NCI-H446 (cell line): ENCODE results near the gene AFF2.
"Not testable (repeated sequence)": the region's sequence is repeated elsewhere in the genome, so short reads cannot be mapped to it uniquely, and the experiment has no call there.

Experiments used
- DNase-seq, 2 experiments: peaks; one replicate each; lab custom pipeline; 2025; lab: John Stamatoyannopoulos, UW

AFF2 gene

DNA sequence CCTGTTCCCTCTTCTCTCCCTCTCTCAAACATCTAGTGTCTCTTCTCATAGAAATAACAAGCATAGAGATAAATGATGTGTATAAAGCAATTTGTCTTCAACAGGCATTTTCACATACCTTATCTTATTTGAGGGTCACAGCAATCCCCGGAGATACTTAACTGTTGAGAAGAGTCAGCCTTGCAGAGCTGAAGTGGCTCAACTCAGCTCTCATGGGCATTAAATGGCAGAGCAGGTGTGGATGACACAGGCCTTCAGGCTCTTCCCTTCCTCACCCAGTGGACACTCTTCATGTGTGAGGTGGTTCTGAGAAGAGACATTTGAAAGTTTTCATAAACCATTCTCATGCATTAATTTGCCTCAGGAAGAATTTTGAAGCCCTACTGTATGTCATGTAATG is 134.2 kb downstream of the AFF2 start:
- DNase-seq: no peak

DNA sequence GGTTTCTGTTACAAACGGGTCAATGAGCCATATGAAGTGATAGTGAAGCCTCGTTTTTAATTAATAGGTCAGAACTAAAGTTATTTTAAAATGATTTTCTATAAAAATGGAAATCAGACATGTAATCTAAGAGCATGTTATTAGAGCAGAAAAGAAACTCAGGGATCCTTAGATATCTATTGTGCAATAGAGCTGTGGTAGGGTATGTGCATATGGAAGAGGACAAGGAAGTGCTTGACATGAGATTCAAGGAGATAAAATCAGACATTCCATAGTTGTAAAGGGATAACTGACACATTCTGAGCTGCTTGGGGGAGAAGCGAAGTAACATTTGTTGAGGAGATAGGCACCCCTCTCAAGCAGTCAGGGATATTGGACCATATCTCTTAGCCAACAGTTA is 143.0 kb downstream of the AFF2 start:
- DNase-seq: no peak

DNA sequence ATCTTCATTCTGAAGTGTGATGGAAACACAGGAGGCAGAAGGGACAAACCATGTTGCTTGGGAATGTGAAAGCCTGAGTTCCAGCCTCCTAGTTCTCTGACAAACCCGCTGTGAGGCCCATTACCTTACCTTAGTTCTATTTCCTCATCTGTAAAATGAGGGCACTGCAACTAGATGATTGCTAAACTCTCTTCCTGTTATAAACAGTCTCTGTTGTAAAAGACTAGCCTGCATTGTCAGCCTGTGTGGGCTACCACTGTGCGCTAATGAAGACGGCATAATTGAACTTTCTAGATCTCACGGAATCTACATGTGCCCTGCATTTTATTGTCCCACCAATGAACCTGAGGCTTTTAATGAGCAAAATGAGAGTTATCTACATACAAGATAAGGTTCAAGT is 147.2 kb downstream of the AFF2 start:
- DNase-seq: no peak

DNA sequence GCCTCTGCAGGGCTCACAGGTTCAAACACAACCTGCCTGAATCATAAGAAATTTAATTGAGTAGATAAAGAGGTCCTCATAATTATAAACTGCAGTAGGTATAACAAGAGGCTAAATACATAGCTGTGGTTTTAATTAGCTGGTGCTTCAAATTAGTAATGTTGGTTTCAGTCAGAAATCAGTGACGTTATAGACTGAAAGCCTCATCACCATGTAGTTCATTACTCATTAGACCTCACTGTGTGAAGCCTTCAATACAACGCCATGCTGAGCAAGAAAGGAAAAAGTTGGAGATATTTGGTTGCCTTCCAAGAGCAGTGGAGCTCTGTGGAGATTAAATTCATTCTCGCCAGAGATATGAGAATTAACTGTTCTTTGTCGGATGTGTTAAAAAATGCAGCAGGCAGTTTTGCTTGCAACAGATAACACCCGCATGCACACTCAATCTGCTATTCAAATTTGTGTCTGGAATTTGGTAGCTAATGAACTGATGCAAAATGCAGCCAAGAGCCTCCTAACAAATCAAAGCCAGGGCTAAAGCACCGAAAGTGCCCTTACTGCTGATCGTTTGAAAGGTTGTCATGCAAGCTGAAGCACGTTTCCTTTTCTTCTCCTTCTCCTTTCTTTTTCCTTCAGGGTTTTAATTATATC is 148.9 kb downstream of the AFF2 start:
- DNase-seq: no peak

DNA sequence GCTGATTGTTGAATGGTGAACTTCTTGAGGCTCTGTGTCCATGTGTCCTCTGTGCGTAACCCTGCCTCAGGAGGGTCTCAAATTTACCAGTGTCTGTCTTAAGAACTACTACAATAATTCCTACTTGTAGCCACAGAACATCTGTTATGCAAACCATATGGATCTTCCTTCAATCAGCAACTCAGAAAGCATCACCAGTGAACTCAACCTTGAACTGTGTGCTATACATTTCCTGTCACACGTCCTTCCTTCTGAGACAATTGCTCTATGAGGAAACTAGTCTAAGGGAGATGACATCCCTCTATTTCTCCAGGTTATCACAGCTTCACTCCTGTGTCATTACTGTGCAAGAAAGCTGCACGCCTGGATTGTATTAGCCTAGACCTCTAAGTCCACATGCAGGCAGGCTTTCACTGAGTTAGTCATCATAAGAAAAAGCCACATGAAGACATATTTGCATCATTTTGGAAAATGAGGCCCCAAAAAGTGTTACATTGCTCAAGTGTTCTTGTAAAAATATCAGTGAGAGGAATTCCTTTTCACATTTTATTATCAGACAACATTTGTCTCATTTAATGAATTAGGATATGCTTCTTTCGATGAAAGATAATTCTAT is 157.8 kb downstream of the AFF2 start:
- DNase-seq: no peak

DNA sequence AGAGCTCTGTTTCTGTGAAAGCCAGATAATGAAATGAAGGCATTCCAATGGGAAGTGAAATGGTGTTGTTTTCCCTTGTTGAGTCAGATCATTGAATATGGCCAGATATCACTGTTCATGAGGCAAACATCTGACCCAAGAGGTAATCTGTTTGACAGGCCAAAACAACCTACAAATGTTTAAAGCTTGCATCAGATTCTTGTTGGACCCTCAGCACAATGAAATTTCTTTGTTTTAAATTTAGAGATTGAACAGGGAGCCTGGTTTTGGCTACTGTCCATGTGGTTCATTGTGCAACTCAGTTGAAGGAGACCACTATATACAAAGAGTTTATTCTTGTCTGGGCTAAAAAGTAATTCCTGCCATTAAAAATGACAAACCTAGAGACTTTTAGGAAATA is 159.1 kb downstream of the AFF2 start:
- DNase-seq: no peak

DNA sequence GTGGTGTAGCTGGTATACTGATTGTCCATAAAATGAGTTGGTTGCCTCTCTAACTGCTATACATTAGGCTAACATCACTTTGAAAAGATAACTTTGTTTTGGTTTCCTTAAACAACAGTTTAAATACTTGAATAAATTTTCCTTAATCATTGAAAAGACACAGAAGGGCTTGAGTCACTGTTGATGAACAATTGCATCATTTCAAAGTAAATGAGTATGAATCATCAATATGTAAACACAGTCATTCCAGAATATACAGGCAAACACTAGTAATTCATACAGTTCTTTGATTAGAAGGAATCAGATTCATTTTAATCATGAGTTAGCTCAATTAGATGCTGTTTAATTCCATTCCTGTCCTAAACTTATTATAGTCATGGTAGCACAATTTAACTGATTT is 160.6 kb downstream of the AFF2 start:
- no peak for DNase-seq

DNA sequence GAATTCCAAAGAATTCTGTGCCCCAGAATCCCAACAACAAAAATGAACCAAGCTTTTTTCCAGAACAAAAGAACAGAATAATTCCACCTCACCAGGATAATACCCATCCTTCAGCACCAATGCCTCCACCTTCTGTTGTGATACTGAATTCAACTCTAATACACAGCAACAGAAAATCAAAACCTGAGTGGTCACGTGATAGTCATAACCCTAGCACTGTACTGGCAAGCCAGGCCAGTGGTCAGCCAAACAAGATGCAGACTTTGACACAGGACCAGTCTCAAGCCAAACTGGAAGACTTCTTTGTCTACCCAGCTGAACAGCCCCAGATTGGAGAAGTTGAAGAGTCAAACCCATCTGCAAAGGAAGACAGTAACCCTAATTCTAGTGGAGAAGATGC is 161.6 kb downstream of the AFF2 start:
- DNase-seq: no peak

DNA sequence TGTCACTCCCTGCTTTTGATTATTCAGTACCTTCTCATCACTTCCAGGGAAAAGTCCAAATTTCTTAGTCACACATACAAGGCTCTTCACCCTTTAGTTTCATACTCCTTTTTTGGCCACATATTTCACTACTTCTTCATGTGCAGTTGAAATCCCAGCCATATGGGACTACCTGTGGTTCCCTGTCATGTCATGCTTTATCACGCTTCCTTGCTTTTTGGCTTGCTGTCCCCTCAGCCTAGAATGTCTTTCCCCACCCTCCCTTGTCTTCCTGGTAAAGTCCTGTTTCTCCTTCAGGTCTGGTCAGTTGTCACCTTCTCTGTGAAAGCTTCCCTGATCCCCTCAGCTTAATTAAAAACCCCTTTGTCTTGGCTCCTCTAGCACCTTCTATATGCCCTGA is 163.8 kb downstream of the AFF2 start:
- DNase-seq: no peak

DNA sequence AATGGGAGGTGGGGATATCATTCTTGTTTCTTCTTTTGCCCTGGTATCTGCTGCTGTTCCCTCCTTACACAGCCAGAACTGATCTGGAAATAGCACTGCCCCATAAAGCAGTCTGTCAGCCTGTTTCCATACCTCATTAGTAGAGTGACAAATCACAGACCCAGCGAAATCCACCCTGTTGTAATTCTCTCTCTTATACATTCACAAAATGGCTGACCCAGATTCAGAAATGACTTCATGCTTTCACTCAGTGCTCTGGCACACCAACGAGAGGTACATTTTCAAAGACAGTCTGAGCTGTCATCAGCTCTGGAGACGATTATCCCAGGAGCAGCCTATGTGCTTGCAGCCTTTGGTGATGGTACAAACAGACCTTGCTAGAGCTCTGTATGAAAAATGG is 164.6 kb downstream of the AFF2 start:
- DNase-seq: no peak

DNA sequence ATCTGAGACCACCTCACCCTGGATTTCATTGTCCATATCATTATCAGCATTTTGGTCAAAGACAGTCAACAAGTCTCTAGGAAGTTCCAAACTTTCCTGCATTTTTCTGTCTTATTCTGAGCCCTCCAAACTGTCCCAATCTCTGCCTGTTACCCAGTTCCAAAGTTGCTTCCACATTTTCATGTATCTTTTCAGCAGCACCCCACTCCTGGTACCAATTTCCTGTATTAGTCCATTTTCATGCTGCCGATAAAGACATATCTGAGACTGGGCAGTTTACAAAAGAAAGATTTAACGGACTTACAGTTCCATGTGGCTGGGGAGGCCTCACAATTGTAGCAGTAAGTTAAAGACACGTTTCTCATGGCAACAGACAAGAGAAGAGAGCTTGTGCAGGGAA is 168.8 kb downstream of the AFF2 start:
- not testable (repeated sequence) for DNase-seq

DNA sequence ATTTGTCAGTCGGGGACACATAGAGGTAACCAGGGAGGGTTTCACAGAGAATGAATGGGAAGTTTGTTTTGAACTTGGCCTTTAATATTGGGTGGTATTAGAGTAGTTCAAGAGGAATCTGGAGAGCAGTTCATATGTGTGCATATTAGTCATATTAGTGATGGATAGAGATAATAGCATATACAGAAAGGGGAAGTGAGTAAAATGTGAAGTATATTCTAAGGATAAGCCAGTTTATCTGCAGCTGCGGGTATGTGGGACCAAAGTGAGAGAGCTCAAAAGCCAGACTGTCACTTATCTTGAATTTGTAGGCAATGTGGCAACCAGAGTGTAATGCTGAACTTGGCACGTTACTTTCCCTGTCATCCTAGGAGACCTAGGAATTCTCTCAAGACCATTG is 169.9 kb downstream of the AFF2 start:
- no peak for DNase-seq

DNA sequence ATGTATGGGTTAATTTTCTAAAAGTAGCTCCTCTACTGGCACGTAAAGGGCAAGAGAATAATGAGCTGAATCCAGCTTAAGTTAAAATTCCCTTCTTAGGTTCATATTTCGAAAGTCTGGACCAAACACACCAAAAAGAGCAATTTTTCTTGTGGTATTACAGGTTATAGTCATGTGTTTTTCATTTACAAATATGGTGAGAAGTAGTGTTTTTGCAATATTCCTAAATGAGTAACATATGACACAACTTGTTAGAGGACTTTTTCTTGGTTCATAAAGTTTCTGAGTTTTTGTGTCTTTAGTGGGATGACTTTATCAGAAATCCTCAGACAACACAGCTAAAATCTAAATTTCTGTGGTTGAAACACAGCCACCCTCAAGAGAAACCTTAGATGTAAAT is 172.1 kb downstream of the AFF2 start:
- no peak for DNase-seq

DNA sequence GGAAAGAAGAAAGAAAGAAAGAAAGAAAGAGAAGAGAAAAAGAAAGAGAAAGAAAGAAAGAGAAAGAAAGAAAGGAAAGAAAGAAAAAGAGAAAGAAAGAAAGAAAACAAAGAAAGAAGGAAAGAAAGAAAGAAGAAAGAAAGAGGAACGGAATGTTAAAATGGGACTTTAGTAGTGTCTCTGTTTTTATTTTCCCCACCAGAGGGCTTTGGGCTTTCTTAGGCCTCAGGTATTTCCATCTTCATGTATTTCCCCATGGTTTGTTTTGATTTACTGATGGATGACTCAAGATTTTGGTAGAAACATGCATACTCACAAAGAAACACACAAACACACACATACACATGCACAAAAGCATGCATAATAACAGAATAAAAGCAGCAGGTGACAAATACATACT is 181.2 kb downstream of the AFF2 start:
- no peak for DNase-seq

DNA sequence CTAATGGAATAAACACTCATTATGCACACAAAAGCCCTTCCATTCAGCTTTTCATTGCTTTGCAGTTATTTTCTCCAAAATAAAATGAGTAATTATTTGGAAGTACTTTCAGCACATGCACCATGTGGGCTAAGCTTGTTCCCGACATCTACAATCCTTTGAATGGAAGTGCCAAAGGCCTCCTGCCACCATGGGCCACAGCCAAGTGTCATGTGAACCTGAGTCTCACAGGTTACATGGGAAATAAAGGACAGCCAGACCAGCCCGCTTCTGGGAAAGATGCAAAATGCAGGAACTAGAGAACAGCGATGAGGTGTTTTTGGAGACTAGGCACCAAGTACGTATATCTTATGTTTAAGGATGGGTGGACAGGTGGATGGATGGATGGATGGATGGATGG is 181.8 kb downstream of the AFF2 start:
- DNase-seq: no peak

DNA sequence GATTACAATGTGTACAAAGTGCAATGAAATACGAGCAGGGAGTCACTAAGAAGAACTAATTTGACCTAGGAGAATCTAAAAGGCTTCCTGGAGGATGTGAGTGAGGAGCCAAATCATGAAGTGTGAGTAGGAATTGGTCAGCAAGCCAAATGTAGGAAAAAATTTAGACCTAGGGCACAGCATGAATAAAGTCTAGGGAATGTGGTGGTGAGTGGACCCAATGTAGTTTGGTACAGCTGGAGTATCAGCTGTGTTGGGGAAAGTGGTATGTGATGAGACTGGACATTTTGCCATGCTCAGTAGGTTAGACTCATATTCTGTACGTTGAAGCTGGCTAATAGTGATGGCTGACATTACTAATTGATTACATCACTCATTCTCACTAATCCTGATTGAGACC is 191.0 kb downstream of the AFF2 start:
- no peak for DNase-seq

DNA sequence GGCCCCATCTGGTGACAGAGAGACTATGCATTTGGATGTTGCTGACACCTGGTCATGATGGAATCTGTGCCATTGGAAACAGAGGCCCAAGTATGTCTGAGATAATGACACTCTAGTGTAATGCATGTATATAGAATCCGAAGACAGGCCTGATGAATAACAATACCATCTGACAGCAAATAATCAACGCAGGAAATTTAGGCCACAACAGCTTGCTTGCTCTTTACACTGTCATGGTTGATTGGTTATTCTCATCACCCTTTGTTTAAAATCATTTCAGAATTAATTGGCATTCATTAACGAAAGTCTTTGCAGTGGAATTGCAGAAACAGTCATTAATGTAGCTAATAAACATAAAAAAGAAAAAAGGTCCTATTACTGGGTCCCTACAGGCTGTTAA is 194.8 kb downstream of the AFF2 start:
- DNase-seq: no peak

DNA sequence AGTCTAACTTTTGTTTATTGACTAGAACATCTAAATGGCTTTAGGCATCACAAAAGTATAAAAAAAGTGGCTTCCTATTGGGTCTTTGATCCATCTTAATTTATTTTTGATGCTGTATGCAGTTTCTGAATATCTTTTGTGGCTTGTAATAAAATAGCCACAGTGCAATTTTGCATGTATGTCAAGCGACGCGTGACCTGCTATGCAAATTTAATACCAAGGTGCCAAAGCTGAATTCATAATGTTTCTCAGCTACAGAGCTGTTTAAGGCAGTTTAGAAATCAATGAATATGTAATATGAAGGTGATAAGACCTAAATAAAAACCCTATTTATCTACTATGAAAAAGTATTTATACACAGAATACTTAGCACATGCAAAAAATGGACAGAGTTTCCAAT is 197.8 kb downstream of the AFF2 start:
- no peak for DNase-seq

DNA sequence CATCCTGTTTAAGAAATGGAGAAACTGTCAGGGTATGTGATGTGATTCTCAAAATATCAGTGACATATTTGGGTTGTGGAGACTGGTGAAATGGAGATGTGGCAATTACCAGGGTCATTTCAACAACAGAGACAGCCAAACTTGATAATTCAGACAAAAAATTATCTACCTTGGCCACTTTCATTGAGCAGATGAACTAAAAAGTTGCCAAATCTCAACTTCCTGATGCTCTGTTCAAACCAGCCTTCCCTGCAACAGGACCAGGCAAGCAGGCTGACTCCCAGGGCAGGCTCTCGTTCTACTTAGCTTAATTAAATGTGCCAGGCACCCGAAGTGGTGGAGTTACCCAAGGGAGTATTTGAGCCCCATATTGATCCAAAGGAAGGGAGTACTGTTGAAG is 199.6 kb downstream of the AFF2 start:
- DNase-seq: no peak

DNA sequence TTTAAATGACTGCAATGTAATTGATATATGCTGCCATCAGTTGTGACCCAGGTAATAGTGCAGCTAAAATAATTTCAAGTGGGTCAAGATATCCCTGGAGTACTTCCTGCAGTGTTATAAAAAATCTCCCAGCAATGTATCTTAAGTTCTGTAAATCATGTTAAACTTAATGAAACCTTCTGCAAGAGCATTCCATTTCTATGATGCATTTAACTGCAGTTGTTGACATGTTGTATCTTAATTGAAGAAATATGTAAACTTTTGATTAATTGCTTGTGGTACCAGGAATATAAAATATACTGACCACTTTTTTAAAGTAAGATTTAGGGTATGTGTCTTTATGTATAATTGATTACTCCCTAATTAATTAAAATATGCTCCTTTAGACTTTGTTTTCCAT is 213.6 kb downstream of the AFF2 start:
- DNase-seq: no peak

DNA sequence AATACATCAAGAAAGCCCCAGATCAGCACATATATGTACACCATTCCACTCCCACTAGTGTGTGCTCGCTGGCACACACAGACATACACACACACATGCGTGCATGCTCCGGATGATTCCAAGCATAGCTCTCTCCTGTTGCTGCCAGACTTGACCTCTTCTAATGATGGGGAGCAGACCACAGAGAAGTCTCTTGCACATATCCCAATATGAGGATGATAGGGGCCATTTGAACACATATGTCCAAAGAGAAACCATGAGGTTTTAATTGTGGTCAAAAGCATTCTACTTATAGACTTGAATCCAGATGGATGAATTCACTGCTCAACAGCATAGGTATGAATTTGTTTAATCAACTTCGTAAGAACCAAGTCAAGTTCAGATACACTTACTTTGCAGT is 214.9 kb downstream of the AFF2 start:
- DNase-seq: no peak

DNA sequence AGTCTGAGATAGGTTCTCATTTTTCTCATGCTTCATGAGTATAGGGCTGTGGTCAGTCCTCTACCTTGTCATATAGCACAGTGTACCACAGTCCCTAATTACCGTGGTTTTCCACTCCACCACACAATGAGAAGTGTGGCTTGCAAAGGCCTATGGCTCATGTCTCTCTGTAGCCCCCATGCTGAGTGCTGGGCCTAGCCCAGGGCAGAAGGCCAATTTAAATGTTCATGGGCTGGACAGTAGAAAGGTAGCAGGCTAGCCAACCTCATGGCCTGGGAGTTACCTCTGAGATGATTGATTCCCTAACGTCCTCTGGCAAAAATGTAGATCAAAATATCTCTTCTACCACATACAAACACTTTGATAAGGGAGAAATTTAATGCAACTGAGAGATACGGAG is 222.5 kb downstream of the AFF2 start:
- no peak for DNase-seq

DNA sequence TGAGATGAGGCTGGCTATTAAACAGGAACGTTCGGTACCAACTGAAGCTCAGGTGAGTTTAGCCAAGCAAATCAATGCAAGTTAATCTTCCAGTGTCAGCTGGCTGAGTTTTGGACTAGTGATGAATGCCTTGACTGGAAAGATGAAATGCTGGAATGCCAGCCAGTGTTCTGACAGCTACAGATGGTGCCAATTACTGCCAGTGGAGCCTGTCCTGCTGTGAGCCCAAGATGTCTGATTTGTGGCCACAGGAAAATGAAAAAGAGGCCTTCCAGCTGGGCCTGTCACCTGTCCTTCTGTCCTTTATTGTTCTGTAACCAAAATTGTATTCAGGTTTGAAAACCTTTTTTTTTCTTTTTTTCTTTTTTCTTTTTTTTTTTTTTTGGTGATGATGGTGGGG is 223.1 kb downstream of the AFF2 start:
- DNase-seq: no peak

DNA sequence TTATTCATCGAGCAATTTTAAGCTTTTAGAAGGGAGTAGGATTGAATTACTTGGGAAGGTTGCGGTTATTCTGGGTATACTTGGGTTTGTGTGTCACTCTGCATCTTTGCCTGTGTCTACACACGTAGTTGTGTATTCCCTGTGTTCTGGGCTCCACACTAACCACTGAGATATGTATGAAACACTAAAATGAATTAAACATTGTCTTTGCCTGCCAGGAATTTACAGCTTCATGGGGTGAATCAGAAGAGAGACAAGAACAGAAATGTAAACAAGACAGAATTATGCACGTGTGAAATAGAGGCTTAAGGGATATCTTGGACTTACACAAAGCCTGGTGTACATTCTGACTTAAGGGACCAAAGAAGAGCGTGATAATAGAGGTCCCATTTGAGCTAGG is 228.5 kb downstream of the AFF2 start:
- DNase-seq: no peak
